Type B pancreatic cell (in vitro differentiated cells): Measurements from ENCODE around the gene TDRD3. TPM values are rescaled to one million over a fixed set of nuclear protein-coding genes. Genes with fewer than 3 reads are reported as not detected.

ENCODE experiments used
- DNase-seq: peaks from one replicate; pipeline ENCODE4 v3.0.0; 2021; ENCODE audit warnings: mixed read lengths; ENCODE audit not compliant: unreplicated experiment; ENCODE audit errors: extremely low spot score
- H3K27ac Mint-ChIP-seq: 2 replicates; pipeline ENCODE4 v1.8.0; 2021; ENCODE audit warnings: mild to moderate bottlenecking, mixed read lengths
- H3K27me3 Mint-ChIP-seq: 2 replicates; pipeline ENCODE4 v1.8.0; 2021; ENCODE audit warnings: mixed read lengths
- H3K36me3 Mint-ChIP-seq: 2 replicates; pipeline ENCODE4 v1.8.0; 2021; ENCODE audit warnings: mixed read lengths
- H3K4me1 Mint-ChIP-seq: one replicate; pipeline ENCODE4 v1.8.0; 2021; ENCODE audit warnings: mixed read lengths; ENCODE audit not compliant: unreplicated experiment
- H3K4me3 Mint-ChIP-seq: 2 replicates; pipeline ENCODE4 v1.8.0; 2021; ENCODE audit warnings: mild to moderate bottlenecking, mixed read lengths
- H3K9me3 Mint-ChIP-seq: 2 replicates; pipeline ENCODE4 v1.8.0; 2021; ENCODE audit warnings: mixed read lengths
- total RNA-seq: library from RNA; stranded (reverse); gene quantifications from 2 replicates; pipeline ENCODE4 v1.2.1, GENCODE V29; 2021; ENCODE audit warnings: low replicate concordance
- TF ChIP-seq, protein P1 (sequence below): fragments of 200-600 bp; sonication (generic); conservative IDR thresholded peaks from 2 replicates; pipeline ENCODE4 v1.5.0; 2021; ENCODE audit warnings: antibody characterized with exemption, mild to moderate bottlenecking

Gene TDRD3
- total RNA-seq, 1 donor from 2014 or later: 30.1 TPM

DNA sequence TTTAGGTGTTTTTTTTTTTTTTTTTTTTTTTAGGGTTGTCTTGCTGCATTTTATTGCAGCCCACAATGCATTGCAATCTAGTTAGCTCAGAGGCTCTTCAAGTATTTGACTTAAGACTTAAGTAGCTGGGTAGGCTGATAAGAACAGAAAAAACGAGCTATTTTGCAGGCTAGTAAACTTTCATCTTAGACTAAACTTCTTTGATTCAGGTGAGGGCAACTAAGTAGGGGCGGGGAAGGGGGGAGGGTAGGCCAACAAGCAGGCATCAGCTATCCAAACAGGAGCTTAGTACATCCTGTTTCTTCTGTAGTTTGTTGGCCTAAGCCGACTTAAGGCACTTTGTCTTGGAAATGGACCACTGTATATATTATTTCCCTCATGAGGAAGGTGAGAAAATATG lies 4.9 kb upstream of the TDRD3 start:
- H3K27ac Mint-ChIP-seq: no peak overlapping the region
- H3K9me3 Mint-ChIP-seq: no peaks in the 10 kb centered on the region
- TF ChIP-seq, protein P1, sequence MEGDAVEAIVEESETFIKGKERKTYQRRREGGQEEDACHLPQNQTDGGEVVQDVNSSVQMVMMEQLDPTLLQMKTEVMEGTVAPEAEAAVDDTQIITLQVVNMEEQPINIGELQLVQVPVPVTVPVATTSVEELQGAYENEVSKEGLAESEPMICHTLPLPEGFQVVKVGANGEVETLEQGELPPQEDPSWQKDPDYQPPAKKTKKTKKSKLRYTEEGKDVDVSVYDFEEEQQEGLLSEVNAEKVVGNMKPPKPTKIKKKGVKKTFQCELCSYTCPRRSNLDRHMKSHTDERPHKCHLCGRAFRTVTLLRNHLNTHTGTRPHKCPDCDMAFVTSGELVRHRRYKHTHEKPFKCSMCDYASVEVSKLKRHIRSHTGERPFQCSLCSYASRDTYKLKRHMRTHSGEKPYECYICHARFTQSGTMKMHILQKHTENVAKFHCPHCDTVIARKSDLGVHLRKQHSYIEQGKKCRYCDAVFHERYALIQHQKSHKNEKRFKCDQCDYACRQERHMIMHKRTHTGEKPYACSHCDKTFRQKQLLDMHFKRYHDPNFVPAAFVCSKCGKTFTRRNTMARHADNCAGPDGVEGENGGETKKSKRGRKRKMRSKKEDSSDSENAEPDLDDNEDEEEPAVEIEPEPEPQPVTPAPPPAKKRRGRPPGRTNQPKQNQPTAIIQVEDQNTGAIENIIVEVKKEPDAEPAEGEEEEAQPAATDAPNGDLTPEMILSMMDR: no peak
- no peaks in the 10 kb centered on the region for H3K27me3 Mint-ChIP-seq
- no peak for DNase-seq
- no peak overlapping the region for H3K4me3 Mint-ChIP-seq
- H3K36me3 Mint-ChIP-seq: no peaks in the 10 kb centered on the region
- no peaks in the 10 kb centered on the region for H3K4me1 Mint-ChIP-seq

DNA sequence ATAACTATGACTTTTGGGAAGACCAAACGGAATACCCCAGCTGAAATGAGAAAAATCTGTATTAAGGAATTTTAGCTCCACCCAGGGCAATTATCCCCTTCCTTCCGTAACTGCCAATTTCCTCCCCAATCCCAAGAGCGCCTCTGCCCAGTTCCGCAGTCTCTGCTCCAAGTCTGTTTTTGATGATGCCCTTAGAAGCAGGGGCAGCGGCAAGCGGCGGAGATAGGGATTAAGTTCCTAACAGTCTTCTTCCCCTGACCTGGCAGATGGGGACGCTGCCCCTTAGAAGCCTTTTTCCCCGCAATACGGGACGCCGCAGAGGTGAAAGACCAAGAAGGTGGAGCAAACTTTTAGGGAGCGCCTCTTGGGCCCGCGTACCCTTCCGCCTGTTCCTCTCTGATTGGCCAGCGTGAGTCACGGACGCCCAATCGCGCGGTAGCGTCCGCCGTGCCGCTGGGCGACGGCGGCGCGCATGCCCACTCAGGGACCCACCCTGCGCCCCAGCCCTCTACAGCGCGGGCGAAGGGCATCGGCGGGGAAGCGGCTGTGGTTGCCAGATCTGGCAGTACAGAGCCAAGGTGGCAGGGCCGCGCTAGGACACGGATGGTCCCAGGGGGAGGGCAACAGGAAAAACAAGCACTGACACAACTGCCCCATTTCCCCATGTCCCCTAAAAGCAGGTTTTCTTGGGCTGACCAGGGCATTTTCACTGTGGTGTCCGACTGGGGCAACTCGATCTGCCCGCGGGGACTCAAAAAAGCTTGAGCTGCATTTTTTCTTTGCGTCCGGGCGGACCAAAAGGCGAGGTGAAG lies 843 bp upstream of the TDRD3 start:
- peak overlapping the region; percentile 96 for H3K4me3 Mint-ChIP-seq
- no peaks in the 10 kb centered on the region for H3K9me3 Mint-ChIP-seq
- TF ChIP-seq, protein P1: no peak
- H3K27ac Mint-ChIP-seq: peak overlapping the region; percentile 96
- H3K4me1 Mint-ChIP-seq: peaks cover 22% of the 10 kb centered on the region
- H3K27me3 Mint-ChIP-seq: no peaks in the 10 kb centered on the region
- no peaks in the 10 kb centered on the region for H3K36me3 Mint-ChIP-seq
- peak; percentile 90 for DNase-seq

DNA sequence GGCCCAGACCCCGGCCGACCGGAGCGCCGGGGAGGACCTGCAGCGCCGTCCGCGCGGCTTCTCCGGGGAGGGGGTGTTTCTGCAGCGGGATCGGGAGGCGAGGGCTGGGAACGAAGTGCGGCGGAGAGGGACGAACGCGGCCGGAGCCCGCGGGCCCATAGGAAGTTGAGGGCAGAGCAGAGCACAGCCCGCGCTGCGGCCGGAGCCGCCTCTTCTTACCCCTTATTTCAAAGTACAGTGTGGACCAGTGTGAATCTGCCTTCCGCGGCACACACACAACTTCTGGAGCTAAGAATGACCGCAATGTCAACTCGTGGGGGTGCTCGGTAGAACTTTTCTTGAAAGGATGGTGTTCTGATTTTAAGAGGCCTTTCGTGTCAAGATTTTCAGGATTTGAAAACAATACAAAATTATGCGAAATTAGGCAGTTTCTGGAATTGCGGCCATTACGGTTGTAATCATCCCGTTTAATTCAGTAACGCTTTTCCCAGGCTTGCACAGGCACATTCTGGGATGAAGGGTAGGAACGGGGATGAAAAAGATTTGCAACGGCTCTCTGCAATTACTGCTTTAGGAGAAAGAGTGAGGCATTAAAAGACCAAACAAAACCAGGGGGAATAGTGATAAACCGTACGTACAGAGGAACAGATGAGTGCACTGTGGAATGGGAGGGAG lies 821 bp downstream of the TDRD3 start:
- DNase-seq: peak; percentile 77
- H3K27ac Mint-ChIP-seq: peak overlapping the region; percentile 90
- H3K27me3 Mint-ChIP-seq: no peaks in the 10 kb centered on the region
- TF ChIP-seq, protein P1: no peak
- no peaks in the 10 kb centered on the region for H3K36me3 Mint-ChIP-seq
- no peaks in the 10 kb centered on the region for H3K9me3 Mint-ChIP-seq
- peaks cover 30% of the 10 kb centered on the region for H3K4me1 Mint-ChIP-seq
- H3K4me3 Mint-ChIP-seq: peak overlapping the region; percentile 90

DNA sequence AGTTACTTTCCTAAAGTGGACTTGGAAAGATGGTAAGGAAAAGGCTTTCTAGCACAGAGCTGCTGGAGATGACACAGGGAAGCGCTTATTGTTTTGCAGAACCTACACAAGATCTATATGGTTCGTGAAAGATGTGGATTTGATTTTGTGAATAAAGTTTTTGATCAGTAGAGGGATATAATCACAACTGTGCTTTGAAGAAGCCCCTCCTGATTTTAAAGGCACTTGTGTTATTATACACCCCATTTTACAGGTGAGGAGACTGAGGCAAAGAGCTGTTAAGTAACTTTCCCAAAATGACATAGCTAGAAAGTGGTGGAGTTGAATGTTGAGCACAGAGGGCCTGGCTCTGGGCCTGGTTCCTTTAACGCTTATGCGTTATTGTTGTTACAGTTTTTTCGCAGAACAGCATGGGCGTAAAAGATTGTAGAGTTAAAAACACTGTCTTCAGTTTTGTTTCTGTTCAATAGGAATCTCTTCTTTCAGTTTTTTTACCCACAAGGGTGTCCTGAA lies 1.4 kb downstream of the TDRD3 start:
- TF ChIP-seq, protein P1: no peak
- no peak for DNase-seq
- Mint-ChIP-seq H3K4me3 (peak overlapping the region; percentile 90), H3K4me1 (peaks cover 30% of the 10 kb centered on the region), H3K27ac (peak overlapping the region; percentile 90), H3K36me3 (no peaks in the 10 kb centered on the region), H3K27me3 (no peaks in the 10 kb centered on the region), H3K9me3 (no peaks in the 10 kb centered on the region)

DNA sequence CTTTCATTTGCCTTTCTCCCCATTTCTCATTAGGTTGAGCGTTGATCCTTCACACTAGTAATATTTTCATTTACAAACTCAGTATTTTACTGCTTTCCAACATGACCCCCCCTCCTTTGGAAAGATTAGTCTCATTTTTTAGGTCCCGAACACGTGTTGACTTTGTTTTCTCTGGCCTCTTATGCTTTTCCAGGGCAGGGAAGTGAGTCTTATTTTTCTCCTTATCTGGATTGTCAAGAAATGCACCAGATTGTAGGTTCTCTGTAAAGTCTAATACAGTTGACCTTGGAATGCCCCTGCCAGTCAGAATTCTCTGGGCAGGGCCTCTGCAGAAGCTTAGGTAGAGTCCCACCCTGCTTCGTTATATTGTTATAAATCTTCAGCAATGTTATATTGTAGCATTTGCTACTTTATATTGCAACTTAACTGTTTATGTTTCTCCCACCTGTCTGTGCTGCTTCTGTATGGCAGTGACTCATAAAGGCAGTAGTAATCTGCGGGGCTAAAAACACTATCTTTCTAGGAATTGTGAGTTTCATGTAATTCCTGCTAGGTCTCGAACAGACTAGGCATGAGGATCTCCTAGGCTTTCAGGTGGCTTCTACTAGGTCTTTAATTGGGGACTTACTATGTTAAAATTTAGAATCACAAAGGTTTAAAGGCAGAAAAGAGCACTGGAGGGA lies 2.0 kb downstream of the TDRD3 start:
- TF ChIP-seq, protein P1: no peak
- Mint-ChIP-seq H3K9me3 (no peaks in the 10 kb centered on the region), H3K27me3 (no peaks in the 10 kb centered on the region), H3K27ac (peak overlapping the region; percentile 90), H3K4me3 (peak overlapping the region; percentile 90), H3K36me3 (no peaks in the 10 kb centered on the region), H3K4me1 (peaks cover 30% of the 10 kb centered on the region)
- no peak for DNase-seq
